Stomach (tissue), 4 donors: ENCODE measurements around the gene CD300LF.

Experiments
- EP300 ChIP-seq: sonication (generic); formaldehyde crosslinking; IDR thresholded peaks from one replicate; pipeline ENCODE4 v1.6.1; 2017; ENCODE audit warnings: antibody characterized with exemption
- POLR2A ChIP-seq, 4 donors: fragments of 450-650 bp; IDR thresholded peaks; one replicate each; pipeline ENCODE4 v1.6.1; 2016; ENCODE audit warnings: antibody characterized with exemption in 4 of 4, control low read depth in 2 of 4, mild to moderate bottlenecking in 1 of 4, moderate library complexity in 1 of 4
- POLR2AphosphoS5 ChIP-seq, 3 donors: sonication (generic); formaldehyde crosslinking; IDR thresholded peaks; one replicate each; pipeline ENCODE4 v1.6.1; 2016; ENCODE audit warnings: antibody characterized with exemption in 3 of 3

GRCh38 chr17:74644419-74644818 lies 68.3 kb downstream of the CD300LF start:
- no peak for TF ChIP-seq POLR2AphosphoS5 (IDR thresholded peaks at IDR 0.05)
- no peak for TF ChIP-seq EP300
- TF ChIP-seq POLR2A (IDR thresholded peaks at IDR 0.05): no peak
